GM12878 (cell line): ENCODE results near the gene SMAD2. TPM values are rescaled to one million over a fixed set of nuclear protein-coding genes. Genes with fewer than 3 reads are reported as not detected.

ENCODE experiments used
- ATAC-seq: fragments of 200-7000 bp; cut with Tn5 transposase; 3 replicates; pipeline ENCODE4 v1.9.1; 2020; ENCODE audit warnings: mild to moderate bottlenecking, moderate library complexity
- BruUV-seq: library from RNA; stranded (reverse); fragments of 400-500 nt; replicated peaks from 2 replicates; lab custom pipeline; 2021; lab: Mats Ljungman, UMichigan
- CTCF ChIA-PET: fragments of 300-600 bp; sonication (Branson Sonifier 250); formaldehyde crosslinking; extraction: SDS; loops from one replicate; lab custom pipeline; 2021; ENCODE audit warnings: inconsistent platforms; lab: Yijun Ruan, JAX
- POLR2A ChIA-PET: fragments of 350-600 bp; formaldehyde crosslinking; extraction: SDS; loops from one replicate; lab custom pipeline; 2021; ENCODE audit warnings: inconsistent platforms; lab: Charles Lee
- RAD21 ChIA-PET: fragments of 300-600 bp; sonication (Branson Sonifier 250); formaldehyde crosslinking; loops from one replicate; lab custom pipeline; 2023; ENCODE audit warnings: antibody characterized with exemption; ENCODE audit not compliant: unreplicated experiment; lab: Charles Lee
- SMC1A ChIA-PET: fragments of 300-600 bp; sonication (Branson Sonifier 250); formaldehyde crosslinking; loops from one replicate; lab custom pipeline; 2023; ENCODE audit not compliant: unreplicated experiment, uncharacterized antibody; lab: Charles Lee
- DNase-seq: peaks from one replicate; pipeline ENCODE4 v3.0.0-alpha.2; 2011; ENCODE audit warnings: low read depth, low spot score
- FAIRE-seq: peaks from 3 replicates; lab custom pipeline; 2011; peaks lifted over from hg19 to GRCh38; lab: Jason Lieb, UNC
- H2AFZ ChIP-seq: 2 replicates; pipeline ENCODE4 v1.6.0; 2011; ENCODE audit warnings: low read depth, low read length, control low read depth; ENCODE audit not compliant: control insufficient read depth
- H3K27ac ChIP-seq: 2 replicates; pipeline ENCODE4 v1.5.1; 2011; ENCODE audit warnings: control low read depth; ENCODE audit not compliant: control insufficient read depth, insufficient read depth
- H3K27me3 ChIP-seq, 2 experiments: replicated peaks in 1 of 2; 2 replicates each; pipeline versions ENCODE4 v1.6.0 to v1.6.1; 2011; ENCODE audit warnings: low read length in 1 of 2; ENCODE audit not compliant: control insufficient read depth in 2 of 2, insufficient read depth in 2 of 2
- H3K36me3 ChIP-seq, 2 experiments: 2 replicates each; pipeline ENCODE4 v1.5.1; 2011; ENCODE audit warnings: low read length in 1 of 2; ENCODE audit not compliant: control insufficient read depth in 2 of 2, insufficient read depth in 2 of 2
- H3K4me1 ChIP-seq: 2 replicates; pipeline ENCODE4 v1.6.1; 2011; ENCODE audit warnings: mild to moderate bottlenecking, low read length, moderate library complexity, mixed read lengths; ENCODE audit not compliant: control insufficient read depth, insufficient read depth
- H3K4me2 ChIP-seq: 2 replicates; pipeline ENCODE4 v1.6.0; 2011; ENCODE audit warnings: control low read depth; ENCODE audit not compliant: control insufficient read depth, insufficient read depth
- H3K4me3 ChIP-seq: fragments of 200-600 bp; sonication (generic); 2 replicates; pipeline ENCODE4 v1.5.1; 2016
- H3K79me2 ChIP-seq: 2 replicates; pipeline ENCODE4 v1.6.0; 2011; ENCODE audit warnings: low read length; ENCODE audit not compliant: control insufficient read depth, insufficient read depth
- H3K9ac ChIP-seq: 2 replicates; pipeline ENCODE4 v1.8.0; 2011; ENCODE audit warnings: low read length, control low read depth, mixed read lengths; ENCODE audit not compliant: control insufficient read depth, insufficient read depth
- H3K9me3 ChIP-seq: replicated peaks from 3 replicates; pipeline ENCODE4 v1.5.1; 2011; ENCODE audit warnings: mild to moderate bottlenecking, low read length; ENCODE audit not compliant: control insufficient read depth, insufficient read depth
- H4K20me1 ChIP-seq: 2 replicates; pipeline ENCODE4 v1.6.0; 2011; ENCODE audit not compliant: control insufficient read depth, insufficient read depth
- FOXK2 ChIP-seq: fragments of 450-650 bp; IDR thresholded peaks from 2 replicates; pipeline ENCODE4 v1.6.1; 2017; ENCODE audit warnings: mild to moderate bottlenecking, moderate library complexity
- IKZF1 ChIP-seq: fragments of 450-650 bp; conservative IDR thresholded peaks from 2 replicates; pipeline ENCODE4 v1.6.1; 2017; ENCODE audit warnings: antibody characterized with exemption, mild to moderate bottlenecking
- IRF4 ChIP-seq: IDR thresholded peaks from 2 replicates; pipeline ENCODE4 v1.6.1; 2011; ENCODE audit warnings: low read depth, low read length
- MLLT1 ChIP-seq: fragments of 450-650 bp; IDR thresholded peaks from 2 replicates; pipeline ENCODE4 v1.6.1; 2016; ENCODE audit warnings: mild to moderate bottlenecking
- MYB ChIP-seq: fragments of 150-350 bp; IDR thresholded peaks from 2 replicates; pipeline ENCODE4 v1.6.1; 2014; ENCODE audit warnings: mild to moderate bottlenecking, low read depth, low read length, borderline replicate concordance
- NFIC ChIP-seq: IDR thresholded peaks from 2 replicates; pipeline ENCODE4 v1.6.1; 2012; ENCODE audit warnings: low read depth, mild to moderate bottlenecking, inconsistent platforms, low read length, moderate library complexity
- NFXL1 ChIP-seq: fragments of 450-650 bp; IDR thresholded peaks from 2 replicates; pipeline ENCODE4 v1.6.1; 2017; ENCODE audit warnings: antibody characterized with exemption, mild to moderate bottlenecking, borderline replicate concordance
- PBX3 ChIP-seq: IDR thresholded peaks from 2 replicates; pipeline ENCODE4 v1.6.1; 2011; ENCODE audit warnings: mild to moderate bottlenecking, low read depth, low read length, moderate library complexity; ENCODE audit not compliant: insufficient replicate concordance
- POLR2A ChIP-seq: IDR thresholded peaks from 2 replicates; pipeline ENCODE4 v1.6.1; 2011; ENCODE audit warnings: low read depth, mild to moderate bottlenecking, low read length
- RB1 ChIP-seq: fragments of 450-650 bp; formaldehyde crosslinking; IDR thresholded peaks from 2 replicates; pipeline ENCODE4 v1.6.1; 2017; ENCODE audit warnings: mild to moderate bottlenecking, borderline replicate concordance
- SREBF2 ChIP-seq: IDR thresholded peaks from 2 replicates; pipeline ENCODE4 v1.6.1; 2012; ENCODE audit warnings: mild to moderate bottlenecking, low read length
- SUPT20H ChIP-seq: IDR thresholded peaks from 2 replicates; pipeline ENCODE4 v1.6.1; 2011; ENCODE audit warnings: low read depth, mild to moderate bottlenecking, low read length, moderate library complexity, borderline replicate concordance; ENCODE audit not compliant: control insufficient read depth
- ZNF217 ChIP-seq: fragments of 450-650 bp; IDR thresholded peaks from 2 replicates; pipeline ENCODE4 v1.6.1; 2017; ENCODE audit warnings: antibody characterized with exemption, mild to moderate bottlenecking
- ZNF384 ChIP-seq: IDR thresholded peaks from 2 replicates; pipeline ENCODE4 v1.6.1; 2012; ENCODE audit warnings: low read depth, mild to moderate bottlenecking, low read length, improper control_type of control experiment, borderline replicate concordance
- WGBS: methylation state at CpG from one replicate; pipeline ENCODE4 v1.1.6; 2016; ENCODE audit warnings: low lambda C conversion rate; ENCODE audit not compliant: insufficient replicate concordance, insufficient coverage; ENCODE audit errors: missing lambda C conversion rate; 5-methylcytosine and 5-hydroxymethylcytosine counted together
- in situ Hi-C: fragments of 300-500 bp; cut with MboI; formaldehyde crosslinking; loops from 9 replicates; pipeline ENCODE4 v1.14.3; 2018; ENCODE audit warnings: mixed read lengths
- intact Hi-C: fragments of 100-400 bp; cut with micrococcal nuclease; formaldehyde crosslinking; loops from one replicate; pipeline ENCODE4 v1.14.2; 2022; ENCODE audit not compliant: unreplicated experiment
- polyA plus RNA-seq, 11 experiments: library from polyadenylated mRNA; depleted of rRNA in 4 of 11; unstranded in 6 of 11; stranded (reverse) in 5 of 11; fragments of >200 nt; fragmentation: Nextera tagmentation in 4 of 11; fragmentation: Illumina TruSeq in 1 of 11; extraction: Ambion mirVana in 4 of 11; extraction: Trizol in 1 of 11; gene quantifications; 1 replicate in 1 of 11; 2 replicates in 10 of 11; pipeline versions ENCODE4 v1.2.1 to v1.2.3, GENCODE V29; 2011 to 2016; ENCODE audit warnings: inconsistent platforms in 2 of 11, missing spikeins in 2 of 11, low read depth in 1 of 11
- total RNA-seq, 4 experiments: library from RNA; depleted of rRNA in 3 of 4; stranded (reverse); fragments of >200 nt in 3 of 4; fragmentation: Illumina TruSeq in 1 of 4; extraction: Trizol in 1 of 4; gene quantifications; 2 replicates each; pipeline versions ENCODE4 v1.2.1 to v1.2.3, GENCODE V29; 2013 to 2021

Gene SMAD2
- total and polyA plus RNA-seq, 10 of the 15 experiments (the other 5 are each of a cell fraction or from before 2014, with no cell fraction given) = 28.8 to 111 (median 65.8) TPM

- no peaks in the 10 kb centered on the region for H3K79me2 ChIP-seq
- no peak for DNase-seq
- no peaks in the 10 kb centered on the region for H3K36me3 ChIP-seq
- H3K4me1 ChIP-seq = no peaks in the 10 kb centered on the region
- POLR2A ChIA-PET = no interaction called here
- in situ Hi-C loops = no loop called here
- TF ChIP-seq NFXL1 (no peak), IKZF1 (no peak), FOXK2 (no peak), PBX3 (no peak), ZNF217 (no peak), POLR2A (no peak), MYB (no peak), SREBF2 (no peak), NFIC (no peak), IRF4 (no peak), RB1 (no peak), ZNF384 (no peak), MLLT1 (no peak), SUPT20H (no peak)
- TF ChIP-seq, all 136 proteins: peak for 0
- Histone ChIP-seq H2AFZ (no peak overlapping the region), H4K20me1 (no peaks in the 10 kb centered on the region), H3K4me2 (no peak overlapping the region), H3K27ac (no peak overlapping the region), H3K27me3 (no peaks in the 10 kb centered on the region), H3K9me3 (no peaks in the 10 kb centered on the region), H3K9ac (no peak overlapping the region), H3K4me3 (no peak overlapping the region)
- ChIA-PET CTCF (no interaction called here), SMC1A (no interaction called here), RAD21 (no interaction called here)
- no TSS peak for BruUV-seq
- FAIRE-seq (no peak), ATAC-seq (no peak)
- intact Hi-C loops = no loop called here
- WGBS = 30% methylated on average over 9 of the region's 9 CpGs
Observed at GRCh38 chr18:47968006-47968676, 37.7 kb upstream of the SMAD2 start.
